ENCODE measurements around the gene IFNA7.
"Not testable (repeated sequence)": the region's sequence is repeated elsewhere in the genome, so short reads cannot be mapped to it uniquely, and the experiment has no call there.

IFNA7 gene

DNA sequence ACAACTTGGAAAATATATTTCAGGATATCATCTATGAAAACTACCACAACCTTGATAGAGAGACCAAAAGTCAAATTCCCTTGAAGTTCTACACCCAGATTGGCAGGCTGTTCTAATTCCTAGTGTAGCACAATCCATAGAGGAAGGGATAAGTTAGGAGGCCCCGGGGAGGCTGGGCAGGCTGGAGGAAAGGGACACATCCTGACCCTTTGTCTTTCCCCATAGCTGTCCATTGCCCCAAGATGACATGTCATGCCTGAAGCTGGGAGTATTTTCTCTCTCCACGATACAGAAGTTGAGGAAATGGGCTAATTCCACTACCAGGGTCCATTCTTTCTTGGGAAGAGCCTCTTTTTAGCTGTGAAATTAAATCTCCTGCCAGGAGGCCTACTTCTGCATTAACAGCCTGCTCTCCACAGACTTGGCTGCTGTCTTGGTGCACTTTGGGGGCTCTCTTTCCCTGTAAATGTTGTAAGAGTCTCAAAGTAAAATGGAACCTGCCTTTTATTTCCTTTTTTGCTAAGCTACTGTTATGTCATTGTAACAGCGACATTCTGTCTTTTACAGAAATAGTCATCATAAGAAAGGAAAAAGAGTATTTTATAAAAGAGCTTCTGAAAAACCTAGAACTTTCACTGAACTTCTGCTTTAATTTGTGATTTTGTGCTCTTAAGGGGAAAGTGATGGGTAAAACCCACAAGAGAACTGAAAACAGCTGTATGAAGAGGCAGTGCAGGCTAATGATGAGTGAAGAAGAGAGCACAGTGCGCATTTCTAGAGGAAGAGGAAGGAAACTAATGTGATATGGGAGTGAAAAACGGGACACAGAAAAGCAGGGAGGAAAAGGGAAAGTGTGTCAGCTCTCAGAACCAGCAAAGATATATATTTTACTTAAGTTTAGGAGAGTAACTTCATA, 11.7 kb upstream of the IFNA7 start:
- H3K27me3 ChIP-seq (replicated peaks); H3K27ac ChIP-seq; DNase-seq; H3K36me3 ChIP-seq (replicated peaks); in situ Hi-C loops (cut with HindIII; ENCODE audit: low pct_ligation_motif_present, low sequenced_read_pairs); H3K4me3 ChIP-seq (ENCODE audit: low read depth, low read length): not testable (repeated sequence)
- peak; percentile 67 for TF ChIP-seq CTCF (IDR thresholded peaks at IDR 0.05; ENCODE audit: low read depth, low read length, missing control alignments)

- in situ Hi-C loops (cut with HindIII; ENCODE audit: low pct_ligation_motif_present, low sequenced_read_pairs); H3K36me3 ChIP-seq (replicated peaks); H3K4me3 ChIP-seq (ENCODE audit: low read depth, low read length); H3K27ac ChIP-seq; DNase-seq; H3K27me3 ChIP-seq (replicated peaks): not testable (repeated sequence)
These were observed 10.2 kb upstream of the IFNA7 start for GRCh38 chr9:21212160-21212559.

DNA sequence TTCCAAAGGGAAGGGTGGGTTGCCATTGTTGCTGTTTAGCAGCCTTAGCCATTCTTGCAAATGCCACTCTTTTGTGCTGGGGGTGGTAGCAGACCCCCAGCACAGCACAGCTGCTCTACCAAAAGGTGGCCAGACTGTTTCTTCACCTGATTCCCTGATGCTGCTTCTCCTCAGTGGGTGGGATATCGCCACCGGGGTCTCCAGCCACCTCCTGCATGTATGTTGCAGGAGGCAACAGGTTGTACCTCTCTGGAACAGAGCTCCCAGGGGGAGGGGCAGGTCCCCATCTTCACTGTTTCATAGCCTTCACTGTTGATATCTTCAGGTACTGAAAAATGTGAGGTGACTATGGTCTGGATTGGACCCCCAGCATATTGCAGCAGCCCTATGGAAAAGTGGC, 8.8 kb upstream of the IFNA7 start:
- H3K36me3 ChIP-seq (replicated peaks); H3K27ac ChIP-seq; in situ Hi-C loops (cut with HindIII; ENCODE audit: low pct_ligation_motif_present, low sequenced_read_pairs); H3K27me3 ChIP-seq (replicated peaks); H3K4me3 ChIP-seq (ENCODE audit: low read depth, low read length); DNase-seq: not testable (repeated sequence)

DNA sequence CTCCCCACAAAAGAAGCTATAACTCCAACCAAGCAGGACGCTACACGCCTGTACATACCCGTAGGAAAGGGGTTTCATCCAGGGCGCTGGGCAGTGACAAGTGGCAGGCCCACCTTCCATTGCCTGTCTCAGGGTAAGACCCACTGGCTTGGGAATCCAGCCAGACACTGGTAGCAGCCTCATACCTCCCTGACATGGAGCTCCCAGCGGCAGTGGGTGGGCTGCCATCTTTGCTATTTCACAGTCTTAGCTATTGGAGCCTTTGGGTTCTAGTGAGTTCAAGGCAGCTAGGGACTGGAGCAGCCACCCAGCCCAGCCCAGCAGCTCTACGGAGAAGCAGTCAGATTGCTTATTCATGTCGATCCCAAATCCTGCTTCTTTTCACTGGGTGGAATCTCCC, 8.3 kb upstream of the IFNA7 start:
- no peak overlapping the region for H3K27ac ChIP-seq
- DNase-seq = no peak
- in situ Hi-C loops (cut with HindIII; ENCODE audit: low pct_ligation_motif_present, low sequenced_read_pairs) = no loop called here
- H3K27me3 ChIP-seq (replicated peaks) = no peaks in the 10 kb centered on the region
- H3K36me3 ChIP-seq (replicated peaks) = no peaks in the 10 kb centered on the region
- TF ChIP-seq CTCF (IDR thresholded peaks at IDR 0.05; ENCODE audit: low read depth, low read length, missing control alignments) = no peak
- no peak overlapping the region for H3K4me3 ChIP-seq (ENCODE audit: low read depth, low read length)

DNA sequence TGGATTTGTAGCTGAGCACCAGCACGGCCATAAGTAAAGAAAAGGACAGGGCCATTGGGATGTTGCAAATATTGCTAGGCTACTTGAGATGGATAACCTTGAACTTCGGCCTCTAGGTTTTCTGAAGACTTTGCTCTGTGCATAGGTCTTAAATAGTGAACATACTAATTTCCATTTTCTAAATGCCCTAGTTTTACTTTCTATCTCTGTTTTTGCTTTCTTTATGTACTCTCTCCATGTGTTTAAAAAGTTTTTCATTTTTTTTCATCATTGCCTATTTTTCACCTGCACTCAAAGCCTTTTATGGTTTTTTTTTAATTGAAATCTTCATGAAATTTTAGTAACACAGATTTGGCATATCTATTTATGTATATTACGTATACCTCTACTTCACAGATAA, 5.0 kb upstream of the IFNA7 start, which contains the start of gene IFNA10:
Gene IFNA10 (minus strand): TSS at position 101 of the 400 bp plus-strand sequence. CDS start 46 bp downstream, at position 55.
- H3K36me3 ChIP-seq (replicated peaks); DNase-seq; H3K27me3 ChIP-seq (replicated peaks); H3K27ac ChIP-seq; H3K4me3 ChIP-seq (ENCODE audit: low read depth, low read length); in situ Hi-C loops (cut with HindIII; ENCODE audit: low pct_ligation_motif_present, low sequenced_read_pairs): not testable (repeated sequence)

- TF ChIP-seq CTCF (IDR thresholded peaks at IDR 0.05; ENCODE audit: low read depth, low read length, missing control alignments) = no peak
- in situ Hi-C loops (cut with HindIII; ENCODE audit: low pct_ligation_motif_present, low sequenced_read_pairs) = no loop called here
- Histone ChIP-seq H3K27me3 (replicated peaks) (no peaks in the 10 kb centered on the region), H3K36me3 (replicated peaks) (no peaks in the 10 kb centered on the region), H3K4me3 (ENCODE audit: low read depth, low read length) (no peak overlapping the region), H3K27ac (no peak overlapping the region)
- no peak for DNase-seq
These were observed 3.2 kb upstream of the IFNA7 start for GRCh38 chr9:21205204-21205603.

GRCh38 chr9:21194867-21195776, 6.9 kb downstream of the IFNA7 start:
- peak; percentile 66 for TF ChIP-seq CTCF (IDR thresholded peaks at IDR 0.05; ENCODE audit: low read depth, low read length, missing control alignments)
- H3K27me3 ChIP-seq (replicated peaks); H3K4me3 ChIP-seq (ENCODE audit: low read depth, low read length); in situ Hi-C loops (cut with HindIII; ENCODE audit: low pct_ligation_motif_present, low sequenced_read_pairs); H3K27ac ChIP-seq; H3K36me3 ChIP-seq (replicated peaks): not testable (repeated sequence)
- DNase-seq = peak; percentile 53

- DNase-seq; in situ Hi-C loops (cut with HindIII; ENCODE audit: low pct_ligation_motif_present, low sequenced_read_pairs); H3K4me3 ChIP-seq (ENCODE audit: low read depth, low read length); H3K27me3 ChIP-seq (replicated peaks); H3K27ac ChIP-seq; H3K36me3 ChIP-seq (replicated peaks): not testable (repeated sequence)
These were observed 14.5 kb downstream of the IFNA7 start, which contains the start of gene IFNA4 for GRCh38 chr9:21187487-21187886. Gene IFNA4, minus strand, starts transcription at chr9:21187587. Its CDS starts 56 bp downstream, at chr9:21187531.

All from brain microvascular endothelial cell (primary cell).